ENCODE data around the gene ZDHHC18. TPM values are rescaled to one million over a fixed set of nuclear protein-coding genes. Genes with fewer than 3 reads are reported as not detected.

ZDHHC18 gene
- total RNA-seq, 1 experiment from 2014 or later: 33.1 TPM

- H3K4me1 Mint-ChIP-seq: peaks cover 8 to 11% of the 10 kb centered on the region in 2 experiments
- no peak for TF ChIP-seq CTCF (conservative IDR thresholded peaks at IDR 0.05)
- Histone ChIP-seq H3K4me2 (ENCODE audit: insufficient read depth, insufficient read length, low read length) (no peak overlapping the region), H2BK5ac (ENCODE audit: insufficient read length, low read length) (no peak overlapping the region), H3K14ac (ENCODE audit: insufficient read depth, low read length) (no peak overlapping the region), H4K20me1 (ENCODE audit: control insufficient read depth, insufficient read depth, insufficient read length) (peaks cover 2% of the 10 kb centered on the region), H3K79me2 (ENCODE audit: insufficient read depth, low read length) (peaks cover 3% of the 10 kb centered on the region; the same call in 1 of the 2 replicates), H3K79me1 (ENCODE audit: insufficient read depth, low read depth, low read length, poor library complexity, severe bottlenecking) (peaks cover 1% of the 10 kb centered on the region), H2AK5ac (ENCODE audit: insufficient read length, low read length) (no peak overlapping the region), H3K56ac (ENCODE audit: insufficient read length, low read depth, low read length) (no peak overlapping the region), H3K18ac (ENCODE audit: insufficient read length, low read depth, low read length) (no peak overlapping the region), H3K23me2 (ENCODE audit: insufficient read length, low read depth, low read length, poor library complexity, severe bottlenecking) (peaks cover 9% of the 10 kb centered on the region), H3K4me1 (ENCODE audit: insufficient read depth, low read length) (peaks cover 1% of the 10 kb centered on the region; the same call in 1 of the 2 replicates), H3K4ac (ENCODE audit: low read depth, low read length) (no peak overlapping the region), H2BK20ac (ENCODE audit: low read depth, low read length, poor library complexity, severe bottlenecking) (no peak overlapping the region), H3T11ph (ENCODE audit: low read length) (no peak overlapping the region), H3K9ac (ENCODE audit: extremely low read depth, insufficient read length, low read length) (no peak overlapping the region), H2AFZ (ENCODE audit: low read length) (no peak overlapping the region), H2BK12ac (ENCODE audit: insufficient read length, low read depth, low read length) (no peak overlapping the region), H4K8ac (replicated peaks; ENCODE audit: insufficient read length, low read depth, low read length) (no peak overlapping the region), H3K23ac (ENCODE audit: insufficient read length, low read depth, low read length) (no peak overlapping the region), H2BK15ac (ENCODE audit: low read depth, low read length) (no peak overlapping the region), H4K91ac (ENCODE audit: insufficient read length, low read depth, low read length) (no peak overlapping the region), H3K9me3 (ENCODE audit: control insufficient read depth, low read depth, low read length) (no peaks in the 10 kb centered on the region), H3K27ac (ENCODE audit: insufficient read length, low read depth, low read length) (no peak overlapping the region), H2BK120ac (ENCODE audit: low read depth, low read length, poor library complexity, severe bottlenecking) (no peak overlapping the region), H4K5ac (ENCODE audit: insufficient read length, low read depth, low read length) (no peak overlapping the region), H3K27me3 (ENCODE audit: insufficient read depth, low read length) (no peaks in the 10 kb centered on the region)
- no peak for DNase-seq
- no peak overlapping the region; a peak in 1 of 7 replicates for H3K27ac Mint-ChIP-seq
- H3K4me3 Mint-ChIP-seq: no peak overlapping the region
- no CpG with 5 or more reads among the region's 13 CpGs for WGBS (ENCODE audit: extremely low coverage, insufficient read length, low lambda C conversion rate)
- H3K36me3 Mint-ChIP-seq (ENCODE audit: insufficient read depth in 1 of 3, low read depth in 3 of 3): peaks cover 23 to 51% (median 50%) of the 10 kb centered on the region in 3 experiments; a peak in 6 of 7 replicates
- no peaks in the 10 kb centered on the region for H3K9me3 Mint-ChIP-seq
- H3K27me3 Mint-ChIP-seq (ENCODE audit: low read depth): no peaks in the 10 kb centered on the region
Observed at GRCh38 chr1:26894263-26894662, 67.8 kb downstream of the ZDHHC18 start.
